ENCODE results near the gene CTNND2.

DNA sequence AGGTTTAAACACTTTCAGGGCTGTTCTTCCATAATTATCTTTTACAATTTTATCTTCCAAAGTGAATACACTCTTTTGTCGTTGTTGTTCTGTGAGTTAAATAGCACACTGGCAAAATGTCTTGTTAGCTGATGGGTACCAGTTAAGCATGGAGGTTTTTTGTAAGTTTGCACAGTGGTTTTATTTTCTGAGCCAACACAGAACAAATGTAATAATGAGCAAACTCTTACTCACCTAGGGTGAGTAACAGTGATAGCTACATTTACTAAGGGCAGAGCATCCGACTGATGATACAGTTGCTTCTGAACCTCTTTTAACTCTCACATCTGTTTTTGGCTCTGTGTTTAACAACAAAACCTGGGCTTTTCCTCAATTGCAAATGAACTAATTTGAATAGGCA is 103.2 kb downstream of the CTNND2 start:
- TF ChIP-seq, protein P1, sequence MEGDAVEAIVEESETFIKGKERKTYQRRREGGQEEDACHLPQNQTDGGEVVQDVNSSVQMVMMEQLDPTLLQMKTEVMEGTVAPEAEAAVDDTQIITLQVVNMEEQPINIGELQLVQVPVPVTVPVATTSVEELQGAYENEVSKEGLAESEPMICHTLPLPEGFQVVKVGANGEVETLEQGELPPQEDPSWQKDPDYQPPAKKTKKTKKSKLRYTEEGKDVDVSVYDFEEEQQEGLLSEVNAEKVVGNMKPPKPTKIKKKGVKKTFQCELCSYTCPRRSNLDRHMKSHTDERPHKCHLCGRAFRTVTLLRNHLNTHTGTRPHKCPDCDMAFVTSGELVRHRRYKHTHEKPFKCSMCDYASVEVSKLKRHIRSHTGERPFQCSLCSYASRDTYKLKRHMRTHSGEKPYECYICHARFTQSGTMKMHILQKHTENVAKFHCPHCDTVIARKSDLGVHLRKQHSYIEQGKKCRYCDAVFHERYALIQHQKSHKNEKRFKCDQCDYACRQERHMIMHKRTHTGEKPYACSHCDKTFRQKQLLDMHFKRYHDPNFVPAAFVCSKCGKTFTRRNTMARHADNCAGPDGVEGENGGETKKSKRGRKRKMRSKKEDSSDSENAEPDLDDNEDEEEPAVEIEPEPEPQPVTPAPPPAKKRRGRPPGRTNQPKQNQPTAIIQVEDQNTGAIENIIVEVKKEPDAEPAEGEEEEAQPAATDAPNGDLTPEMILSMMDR (IDR thresholded peaks at IDR 0.05; ENCODE audit: low read depth, low read length, missing input control) = no peak
- TF ChIP-seq, protein P2, sequence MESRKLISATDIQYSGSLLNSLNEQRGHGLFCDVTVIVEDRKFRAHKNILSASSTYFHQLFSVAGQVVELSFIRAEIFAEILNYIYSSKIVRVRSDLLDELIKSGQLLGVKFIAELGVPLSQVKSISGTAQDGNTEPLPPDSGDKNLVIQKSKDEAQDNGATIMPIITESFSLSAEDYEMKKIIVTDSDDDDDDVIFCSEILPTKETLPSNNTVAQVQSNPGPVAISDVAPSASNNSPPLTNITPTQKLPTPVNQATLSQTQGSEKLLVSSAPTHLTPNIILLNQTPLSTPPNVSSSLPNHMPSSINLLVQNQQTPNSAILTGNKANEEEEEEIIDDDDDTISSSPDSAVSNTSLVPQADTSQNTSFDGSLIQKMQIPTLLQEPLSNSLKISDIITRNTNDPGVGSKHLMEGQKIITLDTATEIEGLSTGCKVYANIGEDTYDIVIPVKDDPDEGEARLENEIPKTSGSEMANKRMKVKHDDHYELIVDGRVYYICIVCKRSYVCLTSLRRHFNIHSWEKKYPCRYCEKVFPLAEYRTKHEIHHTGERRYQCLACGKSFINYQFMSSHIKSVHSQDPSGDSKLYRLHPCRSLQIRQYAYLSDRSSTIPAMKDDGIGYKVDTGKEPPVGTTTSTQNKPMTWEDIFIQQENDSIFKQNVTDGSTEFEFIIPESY (IDR thresholded peaks at IDR 0.05) = no peak
- TF ChIP-seq, protein P3, sequence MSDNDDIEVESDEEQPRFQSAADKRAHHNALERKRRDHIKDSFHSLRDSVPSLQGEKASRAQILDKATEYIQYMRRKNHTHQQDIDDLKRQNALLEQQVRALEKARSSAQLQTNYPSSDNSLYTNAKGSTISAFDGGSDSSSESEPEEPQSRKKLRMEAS (IDR thresholded peaks at IDR 0.05) = no peak
- TF ChIP-seq GABPA (IDR thresholded peaks at IDR 0.05 in 1 of 2, conservative IDR thresholded peaks at IDR 0.05 in 1 of 2) (no peak), SP1 (IDR thresholded peaks at IDR 0.05) (no peak), TAF1 (conservative IDR thresholded peaks at IDR 0.05) (no peak)
- TF ChIP-seq, protein P4, sequence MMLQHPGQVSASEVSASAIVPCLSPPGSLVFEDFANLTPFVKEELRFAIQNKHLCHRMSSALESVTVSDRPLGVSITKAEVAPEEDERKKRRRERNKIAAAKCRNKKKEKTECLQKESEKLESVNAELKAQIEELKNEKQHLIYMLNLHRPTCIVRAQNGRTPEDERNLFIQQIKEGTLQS (IDR thresholded peaks at IDR 0.05) = no peak
